ENCODE measurements around the gene CMYA5. TPM values are rescaled to one million over a fixed set of nuclear protein-coding genes. Genes with fewer than 3 reads are reported as not detected.

CMYA5 gene
- total and polyA plus RNA-seq, 2 donors, result 2.7 to 7.2 TPM

- Histone ChIP-seq H3K36me3 (ENCODE audit: control insufficient read depth in 2 of 2, insufficient read depth in 2 of 2, low read length in 1 of 2) (no peaks in the 10 kb centered on the region), H3K9me3 (ENCODE audit: control insufficient read depth in 2 of 2, insufficient read depth in 1 of 2, low read length in 1 of 2) (no peaks in the 10 kb centered on the region), H3K4me1 (ENCODE audit: control insufficient read depth in 2 of 2, insufficient read depth in 2 of 2, low read length in 2 of 2) (peaks cover 12 to 45% of the 10 kb centered on the region in 2 donors), H3K27me3 (ENCODE audit: control insufficient read depth in 2 of 2, insufficient read depth in 1 of 2, low read length in 1 of 2) (peaks cover 17 to 33% of the 10 kb centered on the region in 2 donors), H3K27ac (ENCODE audit: low read depth in 1 of 2, low read length in 1 of 2) (no peak overlapping the region), H3K4me3 (ENCODE audit: low read length in 2 of 2) (no peak overlapping the region)
- 36% methylated on average over 14 of the region's 14 CpGs for WGBS
- peak in 5 of 9 donors; percentile 61 to 88 (median 68) for DNase-seq (ENCODE audit: low read depth in 6 of 9, low spot score in 9 of 9)
Observed at GRCh38 chr5:79736528-79737514, 47.2 kb downstream of the CMYA5 start.

DNA sequence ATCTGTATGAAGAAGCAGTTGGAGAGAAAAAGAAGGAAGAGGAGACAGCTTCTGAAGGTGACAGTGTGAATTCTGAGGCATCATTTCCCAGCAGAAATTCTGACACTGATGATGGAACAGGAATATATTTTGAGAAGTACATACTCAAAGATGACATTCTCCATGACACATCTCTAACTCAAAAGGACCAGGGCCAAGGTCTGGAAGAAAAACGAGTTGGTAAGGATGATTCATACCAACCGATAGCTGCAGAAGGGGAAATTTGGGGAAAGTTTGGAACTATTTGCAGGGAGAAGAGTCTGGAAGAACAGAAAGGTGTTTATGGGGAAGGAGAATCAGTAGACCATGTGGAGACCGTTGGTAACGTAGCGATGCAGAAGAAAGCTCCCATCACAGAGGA lies 48.7 kb downstream of the CMYA5 start:
- H3K4me3 ChIP-seq (ENCODE audit: low read length in 2 of 2), result no peak overlapping the region
- H3K4me1 ChIP-seq (ENCODE audit: control insufficient read depth in 2 of 2, insufficient read depth in 2 of 2, low read length in 2 of 2), result peaks cover 5 to 35% of the 10 kb centered on the region in 2 donors
- H3K9me3 ChIP-seq (ENCODE audit: control insufficient read depth in 2 of 2, insufficient read depth in 1 of 2, low read length in 1 of 2), result no peaks in the 10 kb centered on the region
- DNase-seq (ENCODE audit: low read depth in 6 of 9, low spot score in 9 of 9), result no peak
- H3K27ac ChIP-seq (ENCODE audit: low read depth in 1 of 2, low read length in 1 of 2), result no peak overlapping the region
- peaks cover 20 to 26% of the 10 kb centered on the region in 2 donors for H3K27me3 ChIP-seq (ENCODE audit: control insufficient read depth in 2 of 2, insufficient read depth in 1 of 2, low read length in 1 of 2)
- 98% methylated on average over 5 of the region's 5 CpGs for WGBS
- H3K36me3 ChIP-seq (ENCODE audit: control insufficient read depth in 2 of 2, insufficient read depth in 2 of 2, low read length in 1 of 2), result no peaks in the 10 kb centered on the region

GRCh38 chr5:79742549-79743136 lies 53.0 kb downstream of the CMYA5 start:
- WGBS, result 97% methylated on average over 3 of the region's 3 CpGs
- H3K36me3 ChIP-seq (ENCODE audit: control insufficient read depth in 2 of 2, insufficient read depth in 2 of 2, low read length in 1 of 2), result no peaks in the 10 kb centered on the region
- no peaks in the 10 kb centered on the region for H3K9me3 ChIP-seq (ENCODE audit: control insufficient read depth in 2 of 2, insufficient read depth in 1 of 2, low read length in 1 of 2)
- DNase-seq (ENCODE audit: low read depth in 6 of 9, low spot score in 9 of 9), result no peak
- peaks cover 0 to 18% of the 10 kb centered on the region in 2 donors for H3K4me1 ChIP-seq (ENCODE audit: control insufficient read depth in 2 of 2, insufficient read depth in 2 of 2, low read length in 2 of 2)
- no peak overlapping the region for H3K4me3 ChIP-seq (ENCODE audit: low read length in 2 of 2)
- no peak overlapping the region for H3K27ac ChIP-seq (ENCODE audit: low read depth in 1 of 2, low read length in 1 of 2)
- H3K27me3 ChIP-seq (ENCODE audit: control insufficient read depth in 2 of 2, insufficient read depth in 1 of 2, low read length in 1 of 2), result peaks cover 3 to 8% of the 10 kb centered on the region in 2 donors

DNA sequence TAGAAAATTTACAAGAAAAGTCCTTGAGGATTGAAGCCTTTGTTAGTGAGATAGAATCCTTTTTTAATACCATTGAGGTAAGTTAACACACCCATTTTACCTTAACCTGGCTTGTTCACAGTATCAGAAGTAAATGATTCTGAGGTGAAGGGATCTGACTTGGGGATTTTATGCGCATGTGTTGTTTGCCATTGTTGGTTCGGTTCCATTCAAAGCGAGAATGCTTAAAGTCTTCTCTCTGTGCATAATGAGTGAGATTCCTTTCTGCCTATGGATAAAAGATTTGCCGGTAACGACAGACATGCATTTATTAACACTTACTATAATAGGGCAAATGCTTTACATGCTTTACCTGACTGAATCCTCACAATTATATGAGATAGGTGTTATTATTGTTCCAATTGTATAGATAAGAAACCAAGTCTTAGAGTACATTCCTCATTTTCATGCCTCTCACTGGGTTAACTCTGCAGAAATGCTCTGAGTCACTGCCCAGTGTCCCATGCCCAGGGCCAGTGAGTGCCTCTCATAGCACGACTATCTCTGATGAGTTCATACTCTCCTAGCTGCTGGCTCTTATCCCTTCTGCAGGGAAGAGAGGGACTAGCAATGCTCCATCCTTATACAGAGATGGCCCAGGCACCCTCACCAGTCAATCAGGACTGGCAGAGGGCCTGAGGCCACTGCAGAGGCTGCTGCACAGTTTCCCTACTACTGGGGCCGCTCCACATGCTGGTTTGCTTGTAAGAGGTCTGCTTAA lies 54.4 kb downstream of the CMYA5 start:
- no peak overlapping the region for H3K27ac ChIP-seq (ENCODE audit: low read depth in 1 of 2, low read length in 1 of 2)
- WGBS, result 98% methylated on average over 7 of the region's 7 CpGs

DNA sequence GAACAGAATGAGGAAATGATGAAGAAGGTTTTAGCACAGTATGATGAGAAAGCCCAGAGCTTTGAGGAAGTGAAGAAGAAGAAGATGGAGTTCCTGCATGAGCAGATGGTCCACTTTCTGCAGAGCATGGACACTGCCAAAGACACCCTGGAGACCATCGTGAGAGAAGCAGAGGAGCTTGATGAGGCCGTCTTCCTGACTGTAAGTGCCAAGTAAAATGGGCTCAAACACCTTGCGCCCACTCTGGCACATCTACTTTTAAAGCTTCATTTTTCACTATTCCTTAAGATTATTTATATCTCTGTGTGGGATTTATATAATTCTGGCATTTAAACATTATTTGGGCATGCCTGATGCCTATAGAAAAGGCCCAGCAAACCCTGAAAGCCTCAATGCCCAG lies 55.6 kb downstream of the CMYA5 start:
- no peaks in the 10 kb centered on the region for H3K9me3 ChIP-seq (ENCODE audit: control insufficient read depth in 2 of 2, insufficient read depth in 1 of 2, low read length in 1 of 2)
- WGBS, result 98% methylated on average over 3 of the region's 3 CpGs
- peaks cover 0 to 9% of the 10 kb centered on the region in 2 donors for H3K4me1 ChIP-seq (ENCODE audit: control insufficient read depth in 2 of 2, insufficient read depth in 2 of 2, low read length in 2 of 2)
- H3K36me3 ChIP-seq (ENCODE audit: control insufficient read depth in 2 of 2, insufficient read depth in 2 of 2, low read length in 1 of 2), result no peaks in the 10 kb centered on the region
- DNase-seq (ENCODE audit: low read depth in 6 of 9, low spot score in 9 of 9), result no peak
- peaks cover 0 to 3% of the 10 kb centered on the region in 2 donors for H3K27me3 ChIP-seq (ENCODE audit: control insufficient read depth in 2 of 2, insufficient read depth in 1 of 2, low read length in 1 of 2)
- no peak overlapping the region for H3K4me3 ChIP-seq (ENCODE audit: low read length in 2 of 2)
- H3K27ac ChIP-seq (ENCODE audit: low read depth in 1 of 2, low read length in 1 of 2), result no peak overlapping the region

More for the DNA sequence above, 54.4 kb downstream of the CMYA5 start:
- Histone ChIP-seq H3K9me3 (ENCODE audit: control insufficient read depth in 2 of 2, insufficient read depth in 1 of 2, low read length in 1 of 2) (no peaks in the 10 kb centered on the region), H3K4me1 (ENCODE audit: control insufficient read depth in 2 of 2, insufficient read depth in 2 of 2, low read length in 2 of 2) (peaks cover 0 to 12% of the 10 kb centered on the region in 2 donors), H3K27me3 (ENCODE audit: control insufficient read depth in 2 of 2, insufficient read depth in 1 of 2, low read length in 1 of 2) (peaks cover 0 to 3% of the 10 kb centered on the region in 2 donors), H3K36me3 (ENCODE audit: control insufficient read depth in 2 of 2, insufficient read depth in 2 of 2, low read length in 1 of 2) (no peaks in the 10 kb centered on the region), H3K4me3 (ENCODE audit: low read length in 2 of 2) (no peak overlapping the region)
- no peak for DNase-seq (ENCODE audit: low read depth in 6 of 9, low spot score in 9 of 9)

DNA sequence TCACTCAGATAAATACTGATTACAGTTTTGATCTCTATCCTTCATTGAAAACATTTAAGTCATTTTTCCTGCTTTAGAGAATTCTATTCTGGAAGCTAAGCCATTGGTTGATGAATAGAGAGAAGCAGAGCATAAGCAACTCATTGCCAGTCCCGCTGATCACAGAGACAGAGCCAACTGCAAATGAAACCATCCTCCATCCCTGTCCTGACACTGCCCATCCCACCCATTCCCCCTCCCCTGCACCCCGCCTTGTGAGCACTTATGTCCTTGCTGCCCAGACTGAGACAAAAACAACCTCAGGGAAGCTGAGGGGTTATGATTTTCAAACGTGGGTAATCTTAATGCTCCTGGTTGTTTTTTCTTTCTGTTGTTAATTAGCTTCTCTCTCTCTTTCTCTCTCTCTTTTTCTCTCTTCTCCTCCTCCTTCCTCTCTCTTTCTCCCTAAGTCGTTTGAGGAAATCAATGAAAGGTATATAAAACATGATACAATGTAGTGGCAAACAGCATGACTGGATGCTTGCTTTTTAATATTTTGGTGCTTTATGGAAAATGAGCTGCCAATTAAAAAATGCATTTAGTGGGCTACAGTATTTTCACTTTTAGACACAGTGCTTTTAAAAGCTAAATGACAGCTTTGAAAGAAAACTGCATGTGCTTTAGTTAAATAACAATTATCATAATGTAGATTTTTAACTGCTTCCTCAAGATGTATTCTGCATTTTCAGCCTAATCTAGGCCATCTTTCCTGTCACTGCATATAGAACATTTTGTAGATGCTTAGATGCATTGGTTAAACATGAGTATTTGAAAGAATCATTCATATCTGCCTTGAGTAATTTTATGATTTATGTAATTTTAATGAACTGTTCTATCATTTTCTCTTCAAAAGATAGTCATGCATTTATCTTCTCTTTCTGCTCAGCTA lies 57.3 kb downstream of the CMYA5 start:
- no peaks in the 10 kb centered on the region for H3K36me3 ChIP-seq (ENCODE audit: control insufficient read depth in 2 of 2, insufficient read depth in 2 of 2, low read length in 1 of 2)
- peaks cover 0 to 3% of the 10 kb centered on the region in 2 donors for H3K27me3 ChIP-seq (ENCODE audit: control insufficient read depth in 2 of 2, insufficient read depth in 1 of 2, low read length in 1 of 2)
- 74% methylated on average over 4 of the region's 4 CpGs for WGBS
- H3K4me3 ChIP-seq (ENCODE audit: low read length in 2 of 2), result no peak overlapping the region
- peaks cover 0 to 5% of the 10 kb centered on the region in 2 donors for H3K4me1 ChIP-seq (ENCODE audit: control insufficient read depth in 2 of 2, insufficient read depth in 2 of 2, low read length in 2 of 2)
- H3K27ac ChIP-seq (ENCODE audit: low read depth in 1 of 2, low read length in 1 of 2), result no peak overlapping the region
- DNase-seq (ENCODE audit: low read depth in 6 of 9, low spot score in 9 of 9), result no peak
- H3K9me3 ChIP-seq (ENCODE audit: control insufficient read depth in 2 of 2, insufficient read depth in 1 of 2, low read length in 1 of 2), result no peaks in the 10 kb centered on the region

DNA sequence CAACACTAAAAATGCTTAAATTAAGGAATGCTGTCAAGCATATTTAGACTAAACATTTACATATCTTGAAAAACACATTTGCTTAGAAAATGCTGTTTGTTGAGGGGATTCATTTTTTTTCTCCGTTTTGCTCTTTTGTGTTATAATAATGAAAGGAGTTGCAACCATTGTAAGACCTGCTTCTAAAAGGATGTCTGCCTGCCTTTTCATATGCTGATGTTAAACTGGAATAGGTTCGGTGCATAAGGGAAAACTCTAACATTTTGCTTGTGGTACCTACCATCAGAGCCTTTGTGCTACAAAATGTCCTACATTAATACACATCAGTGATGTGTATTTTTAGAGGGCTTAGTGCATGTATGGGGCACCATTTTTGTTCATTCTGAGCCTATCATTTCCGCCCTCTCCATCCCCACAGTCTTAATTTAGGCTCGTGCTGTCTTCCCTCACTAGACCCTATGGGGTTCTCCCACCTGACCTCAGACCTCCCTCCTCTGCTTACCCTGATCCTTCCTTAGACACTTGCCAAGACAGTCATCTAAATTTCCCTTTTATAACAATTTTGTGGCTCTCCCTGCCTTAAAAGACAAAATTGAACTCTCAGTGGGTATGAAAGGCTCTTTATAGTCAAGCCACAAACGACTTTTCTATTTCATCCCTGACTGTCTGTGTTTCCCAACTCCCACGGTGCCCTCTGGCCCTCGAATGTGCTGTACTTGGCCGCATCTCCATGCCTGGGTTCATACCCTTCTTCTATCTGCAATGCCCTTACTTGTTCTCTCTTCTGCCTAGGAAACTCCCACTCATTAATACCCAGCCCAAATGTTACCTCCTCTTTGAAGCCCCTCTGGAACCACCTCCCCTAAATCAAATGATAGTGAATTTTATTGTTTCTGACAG lies 61.2 kb downstream of the CMYA5 start:
- DNase-seq (ENCODE audit: low read depth in 6 of 9, low spot score in 9 of 9), result no peak
- 95% methylated on average over 8 of the region's 8 CpGs for WGBS
- Histone ChIP-seq H3K36me3 (ENCODE audit: control insufficient read depth in 2 of 2, insufficient read depth in 2 of 2, low read length in 1 of 2) (no peaks in the 10 kb centered on the region), H3K4me3 (ENCODE audit: low read length in 2 of 2) (no peak overlapping the region), H3K4me1 (ENCODE audit: control insufficient read depth in 2 of 2, insufficient read depth in 2 of 2, low read length in 2 of 2) (no peaks in the 10 kb centered on the region), H3K27ac (ENCODE audit: low read depth in 1 of 2, low read length in 1 of 2) (no peak overlapping the region), H3K9me3 (ENCODE audit: control insufficient read depth in 2 of 2, insufficient read depth in 1 of 2, low read length in 1 of 2) (no peaks in the 10 kb centered on the region), H3K27me3 (ENCODE audit: control insufficient read depth in 2 of 2, insufficient read depth in 1 of 2, low read length in 1 of 2) (no peaks in the 10 kb centered on the region)
